Fibroblast of lung (primary cell): ENCODE measurements around the gene RYR2.

Source experiments
- EZH2 ChIP-seq: IDR thresholded peaks from 2 replicates; pipeline ENCODE4 v1.5.1; 2012; ENCODE audit warnings: low read length, control low read depth, mild to moderate bottlenecking; ENCODE audit errors: missing control alignments
- TF ChIP-seq, protein P1 (sequence below), 2 donors: IDR thresholded peaks in 1 of 2; conservative IDR thresholded peaks in 1 of 2; 1 replicate in 1 of 2; 2 replicates in 1 of 2; pipeline ENCODE4 v1.5.1; 2011 to 2012; ENCODE audit warnings: low read length in 2 of 2, control low read depth in 1 of 2, inconsistent platforms in 1 of 2, low read depth in 1 of 2, mild to moderate bottlenecking in 1 of 2

DNA sequence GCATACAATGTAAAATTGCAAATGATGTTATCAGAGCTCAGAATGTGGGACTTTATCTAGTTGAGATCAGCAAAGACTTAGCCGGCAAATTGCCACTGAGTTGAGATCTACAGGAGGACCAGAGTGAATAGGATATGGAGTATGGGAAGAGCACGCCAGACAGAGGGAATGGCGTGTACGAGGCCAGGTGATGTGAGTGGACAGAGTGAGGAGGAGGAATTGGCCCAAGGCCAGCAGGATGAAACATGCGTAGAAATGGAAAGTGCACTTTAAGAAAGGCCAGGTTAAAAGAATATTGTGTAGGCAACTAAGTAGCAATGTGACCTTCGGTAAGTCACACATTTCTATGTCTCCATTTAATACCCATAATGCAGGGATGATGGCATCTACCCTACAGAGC lies 637.7 kb downstream of the RYR2 start:
- TF ChIP-seq, protein P1, sequence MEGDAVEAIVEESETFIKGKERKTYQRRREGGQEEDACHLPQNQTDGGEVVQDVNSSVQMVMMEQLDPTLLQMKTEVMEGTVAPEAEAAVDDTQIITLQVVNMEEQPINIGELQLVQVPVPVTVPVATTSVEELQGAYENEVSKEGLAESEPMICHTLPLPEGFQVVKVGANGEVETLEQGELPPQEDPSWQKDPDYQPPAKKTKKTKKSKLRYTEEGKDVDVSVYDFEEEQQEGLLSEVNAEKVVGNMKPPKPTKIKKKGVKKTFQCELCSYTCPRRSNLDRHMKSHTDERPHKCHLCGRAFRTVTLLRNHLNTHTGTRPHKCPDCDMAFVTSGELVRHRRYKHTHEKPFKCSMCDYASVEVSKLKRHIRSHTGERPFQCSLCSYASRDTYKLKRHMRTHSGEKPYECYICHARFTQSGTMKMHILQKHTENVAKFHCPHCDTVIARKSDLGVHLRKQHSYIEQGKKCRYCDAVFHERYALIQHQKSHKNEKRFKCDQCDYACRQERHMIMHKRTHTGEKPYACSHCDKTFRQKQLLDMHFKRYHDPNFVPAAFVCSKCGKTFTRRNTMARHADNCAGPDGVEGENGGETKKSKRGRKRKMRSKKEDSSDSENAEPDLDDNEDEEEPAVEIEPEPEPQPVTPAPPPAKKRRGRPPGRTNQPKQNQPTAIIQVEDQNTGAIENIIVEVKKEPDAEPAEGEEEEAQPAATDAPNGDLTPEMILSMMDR (conservative IDR thresholded peaks at IDR 0.05 in 1 of 2, IDR thresholded peaks at IDR 0.05 in 1 of 2; ENCODE audit: low read depth in 1 of 2, low read length in 2 of 2): no peak
- TF ChIP-seq EZH2: no peak
